ENCODE data around the gene SAP30BP.

The SAP30BP gene

DNA sequence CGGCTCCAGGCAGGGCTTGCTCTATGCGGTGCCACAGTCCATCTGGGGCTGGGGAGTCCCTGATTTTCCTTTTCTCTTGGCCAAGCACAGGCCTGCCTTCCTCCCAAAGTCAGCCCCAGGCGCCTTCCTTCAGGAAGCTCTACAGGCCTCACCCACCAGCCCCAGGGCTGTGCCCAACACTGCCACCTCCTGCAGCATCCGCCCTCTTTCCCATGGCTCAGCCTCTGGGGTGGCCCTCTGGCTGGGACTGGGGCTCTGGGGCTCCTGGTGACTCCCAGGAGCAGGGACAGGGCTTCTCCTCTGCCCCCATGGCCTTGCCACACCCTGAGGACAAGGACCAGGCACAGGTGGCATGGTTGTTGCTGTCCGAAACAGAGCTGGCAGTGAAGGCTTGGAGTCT is 54.9 kb downstream of the SAP30BP start:
- H3K9me3 Mint-ChIP-seq = no peaks in the 10 kb centered on the region
- peaks cover 4% of the 10 kb centered on the region for H3K4me1 Mint-ChIP-seq
- H3K36me3 Mint-ChIP-seq (ENCODE audit: low read depth) = no peaks in the 10 kb centered on the region
- DNase-seq (no peak), ATAC-seq (no peak)
- H3K27ac Mint-ChIP-seq = no peak overlapping the region
- H3K4me3 Mint-ChIP-seq = no peak overlapping the region
- peaks cover 14% of the 10 kb centered on the region for H3K27me3 Mint-ChIP-seq

GRCh38 chr17:75722542-75723095 is 55.5 kb downstream of the SAP30BP start:
- Mint-ChIP-seq H3K36me3 (ENCODE audit: low read depth) (no peaks in the 10 kb centered on the region), H3K9me3 (no peaks in the 10 kb centered on the region), H3K27ac (no peak overlapping the region), H3K4me3 (no peak overlapping the region), H3K4me1 (peaks cover 4% of the 10 kb centered on the region), H3K27me3 (peaks cover 14% of the 10 kb centered on the region)
- ATAC-seq (no peak), DNase-seq (no peak)

DNA sequence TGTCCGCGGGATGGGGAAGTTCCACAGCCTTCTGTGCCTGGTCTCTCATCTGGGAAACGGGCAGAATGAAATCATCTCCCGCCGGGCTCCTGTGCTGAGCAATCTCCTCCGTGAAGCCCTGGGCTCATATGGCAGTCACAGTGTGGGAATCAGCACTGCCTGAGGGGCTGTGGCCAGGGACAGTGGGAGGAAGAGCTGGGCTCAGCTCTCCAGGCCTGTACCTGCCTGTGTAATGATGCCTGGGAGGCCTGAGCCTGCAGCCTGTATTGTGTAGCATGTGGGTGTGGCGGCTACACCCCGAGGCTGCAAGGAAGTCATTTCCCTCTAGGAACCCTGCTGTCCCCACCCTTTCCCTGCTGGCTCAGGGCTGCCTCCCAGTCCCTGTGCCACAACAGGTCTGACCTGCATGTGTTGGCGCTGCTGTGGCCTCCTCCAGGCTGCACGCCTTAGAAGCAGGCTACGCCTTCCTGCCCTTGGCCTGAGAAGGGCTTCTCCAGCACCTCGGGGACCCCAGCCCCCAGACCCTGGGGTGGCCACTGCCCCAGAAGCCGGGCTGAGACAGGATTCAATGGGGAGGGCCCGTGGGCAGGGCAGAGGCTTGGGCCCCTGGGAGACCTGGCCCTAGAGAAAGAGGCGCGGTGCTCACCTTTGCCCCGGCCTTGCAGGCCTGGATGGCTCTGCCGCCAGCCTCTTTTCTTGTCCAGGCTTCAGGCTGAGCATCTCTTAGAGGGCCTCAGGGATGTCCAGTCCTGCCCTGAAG is 56.2 kb downstream of the SAP30BP start:
- Mint-ChIP-seq H3K36me3 (ENCODE audit: low read depth) (no peaks in the 10 kb centered on the region), H3K9me3 (no peaks in the 10 kb centered on the region), H3K27me3 (peaks cover 14% of the 10 kb centered on the region), H3K4me1 (peaks cover 4% of the 10 kb centered on the region), H3K4me3 (no peak overlapping the region), H3K27ac (no peak overlapping the region)
- DNase-seq (no peak), ATAC-seq (no peak)

- no peak overlapping the region for H3K4me3 Mint-ChIP-seq
- no peak for ATAC-seq
- peaks cover 4% of the 10 kb centered on the region for H3K4me1 Mint-ChIP-seq
- no peak overlapping the region for H3K27ac Mint-ChIP-seq
- no peak for DNase-seq
- no peaks in the 10 kb centered on the region for H3K9me3 Mint-ChIP-seq
- H3K27me3 Mint-ChIP-seq = peaks cover 11% of the 10 kb centered on the region
- no peaks in the 10 kb centered on the region for H3K36me3 Mint-ChIP-seq (ENCODE audit: low read depth)
These were observed 57.2 kb downstream of the SAP30BP start for GRCh38 chr17:75724016-75725003.

GRCh38 chr17:75725504-75725903 is 58.4 kb downstream of the SAP30BP start:
- no peak for ATAC-seq
- Mint-ChIP-seq H3K27ac (no peak overlapping the region), H3K4me3 (no peak overlapping the region), H3K9me3 (no peaks in the 10 kb centered on the region), H3K4me1 (peaks cover 2% of the 10 kb centered on the region), H3K36me3 (ENCODE audit: low read depth) (no peaks in the 10 kb centered on the region), H3K27me3 (peaks cover 2% of the 10 kb centered on the region)
- no peak for DNase-seq

GRCh38 chr17:75727391-75727790 is 60.3 kb downstream of the SAP30BP start:
- ATAC-seq = no peak
- H3K36me3 Mint-ChIP-seq (ENCODE audit: low read depth) = no peaks in the 10 kb centered on the region
- DNase-seq = no peak
- no peaks in the 10 kb centered on the region for H3K9me3 Mint-ChIP-seq
- H3K4me3 Mint-ChIP-seq = no peak overlapping the region
- H3K4me1 Mint-ChIP-seq = no peaks in the 10 kb centered on the region
- H3K27ac Mint-ChIP-seq = no peak overlapping the region
- H3K27me3 Mint-ChIP-seq = no peaks in the 10 kb centered on the region

GRCh38 chr17:75729351-75729750 is 62.2 kb downstream of the SAP30BP start:
- Mint-ChIP-seq H3K4me1 (no peaks in the 10 kb centered on the region), H3K27me3 (no peaks in the 10 kb centered on the region), H3K4me3 (no peak overlapping the region), H3K36me3 (ENCODE audit: low read depth) (no peaks in the 10 kb centered on the region), H3K27ac (no peak overlapping the region), H3K9me3 (no peaks in the 10 kb centered on the region)
- ATAC-seq = no peak
- no peak for DNase-seq

DNA sequence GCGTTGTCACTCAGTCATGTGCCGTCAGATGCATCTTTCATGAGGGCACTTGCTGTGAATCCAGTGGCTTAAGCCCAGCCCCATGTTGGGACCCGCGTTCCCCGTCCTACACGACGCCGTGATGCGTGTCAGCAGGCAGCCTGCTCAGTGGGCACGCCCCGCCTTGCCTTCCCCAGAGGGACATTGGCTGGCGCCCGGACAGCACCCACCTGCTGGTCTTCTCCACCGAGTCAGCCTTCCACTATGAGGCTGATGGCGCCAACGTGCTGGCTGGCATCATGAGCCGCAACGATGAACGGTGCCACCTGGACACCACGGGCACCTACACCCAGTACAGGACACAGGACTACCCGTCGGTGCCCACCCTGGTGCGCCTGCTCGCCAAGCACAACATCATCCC is 62.9 kb downstream of the SAP30BP start:
- Mint-ChIP-seq H3K36me3 (ENCODE audit: low read depth) (no peaks in the 10 kb centered on the region), H3K27me3 (no peaks in the 10 kb centered on the region), H3K9me3 (no peaks in the 10 kb centered on the region), H3K27ac (no peak overlapping the region), H3K4me3 (no peak overlapping the region), H3K4me1 (peaks cover 2% of the 10 kb centered on the region)
- ATAC-seq = no peak
- DNase-seq = no peak

DNA sequence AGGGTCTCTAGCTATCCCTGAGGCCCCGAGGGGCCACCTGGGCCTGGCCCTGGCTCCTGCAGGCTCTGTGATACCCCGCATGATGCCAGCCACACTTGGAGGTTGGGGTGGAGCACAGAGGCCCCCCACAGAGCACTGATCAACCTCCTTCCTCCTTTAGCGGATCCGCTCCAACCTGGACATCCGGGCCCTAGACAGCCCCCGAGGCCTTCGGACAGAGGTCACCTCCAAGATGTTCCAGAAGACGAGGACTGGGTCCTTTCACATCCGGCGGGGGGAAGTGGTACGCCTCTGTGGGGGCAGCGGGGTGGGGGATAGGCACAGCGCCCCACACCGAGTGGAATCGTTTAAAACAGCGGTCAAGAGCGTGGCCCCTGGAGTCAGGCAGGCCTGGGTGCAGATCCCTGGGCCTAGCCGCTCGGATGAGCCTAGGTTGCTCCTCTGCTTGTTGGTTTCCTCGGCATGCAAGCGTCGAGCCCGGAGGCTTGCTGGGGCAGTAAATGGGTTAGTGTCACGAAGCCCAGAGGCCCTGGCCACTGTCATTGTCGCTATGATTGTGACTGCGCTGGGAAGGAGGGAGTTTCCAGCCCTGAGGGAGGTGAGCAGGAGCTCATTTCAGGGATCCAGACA is 64.1 kb downstream of the SAP30BP start:
- ATAC-seq = no peak
- no peaks in the 10 kb centered on the region for H3K36me3 Mint-ChIP-seq (ENCODE audit: low read depth)

DNA sequence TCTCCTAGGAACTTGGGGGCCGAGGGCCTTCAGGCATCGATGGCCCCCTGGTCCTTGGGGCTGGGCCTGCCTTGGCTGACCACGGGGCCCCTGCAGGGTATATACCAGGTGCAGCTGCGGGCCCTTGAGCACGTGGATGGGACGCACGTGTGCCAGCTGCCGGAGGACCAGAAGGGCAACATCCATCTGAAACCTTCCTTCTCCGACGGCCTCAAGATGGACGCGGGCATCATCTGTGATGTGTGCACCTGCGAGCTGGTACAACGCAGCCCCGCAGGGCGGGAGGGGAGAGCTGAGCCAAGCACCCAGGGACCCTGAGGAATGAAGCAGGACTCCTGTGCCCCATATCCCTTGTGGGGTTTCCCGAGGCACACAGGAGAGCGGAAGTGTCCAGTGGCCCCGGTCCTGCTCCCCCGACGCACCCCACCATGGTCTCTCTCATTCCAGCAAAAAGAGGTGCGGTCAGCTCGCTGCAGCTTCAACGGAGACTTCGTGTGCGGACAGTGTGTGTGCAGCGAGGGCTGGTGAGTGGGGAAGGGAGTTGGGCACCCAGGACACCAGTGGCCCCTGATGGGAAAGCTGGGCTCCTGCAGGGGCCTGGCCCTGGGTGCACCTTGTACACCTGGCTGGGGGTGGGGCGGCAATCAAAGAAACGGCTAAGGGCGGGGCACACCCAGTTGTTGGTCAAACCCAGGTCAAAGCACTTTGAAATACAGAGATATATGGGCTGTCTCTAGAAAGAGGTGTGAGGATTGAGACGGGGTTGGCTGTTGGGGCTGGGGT is 64.8 kb downstream of the SAP30BP start:
- DNase-seq (no peak), ATAC-seq (no peak)
- Mint-ChIP-seq H3K27ac (no peak overlapping the region), H3K9me3 (no peaks in the 10 kb centered on the region), H3K4me3 (no peak overlapping the region), H3K27me3 (no peaks in the 10 kb centered on the region), H3K4me1 (peaks cover 2% of the 10 kb centered on the region), H3K36me3 (ENCODE audit: low read depth) (no peaks in the 10 kb centered on the region)

More for the DNA sequence above, 64.1 kb downstream of the SAP30BP start:
- Mint-ChIP-seq H3K9me3 (no peaks in the 10 kb centered on the region), H3K27ac (no peak overlapping the region), H3K27me3 (no peaks in the 10 kb centered on the region), H3K4me3 (no peak overlapping the region), H3K4me1 (peaks cover 2% of the 10 kb centered on the region)
- no peak for DNase-seq

DNA sequence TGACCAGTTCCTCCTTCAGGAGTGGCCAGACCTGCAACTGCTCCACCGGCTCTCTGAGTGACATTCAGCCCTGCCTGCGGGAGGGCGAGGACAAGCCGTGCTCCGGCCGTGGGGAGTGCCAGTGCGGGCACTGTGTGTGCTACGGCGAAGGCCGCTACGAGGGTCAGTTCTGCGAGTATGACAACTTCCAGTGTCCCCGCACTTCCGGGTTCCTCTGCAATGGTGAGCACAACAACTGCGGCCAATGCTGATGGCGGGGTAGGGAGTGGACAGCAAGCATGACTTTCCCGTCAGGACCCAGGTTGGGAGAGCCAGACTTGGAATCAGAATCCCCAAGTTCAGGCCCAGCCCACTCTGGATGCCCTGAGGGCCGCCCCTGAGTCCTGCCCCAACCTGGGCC is 66.3 kb downstream of the SAP30BP start:
- DNase-seq (no peak), ATAC-seq (no peak)
- Mint-ChIP-seq H3K4me3 (no peak overlapping the region), H3K27me3 (no peaks in the 10 kb centered on the region), H3K4me1 (peaks cover 2% of the 10 kb centered on the region), H3K27ac (no peak overlapping the region), H3K9me3 (no peaks in the 10 kb centered on the region), H3K36me3 (ENCODE audit: low read depth) (no peaks in the 10 kb centered on the region)

- peaks cover 2% of the 10 kb centered on the region for H3K4me1 Mint-ChIP-seq
- no peaks in the 10 kb centered on the region for H3K27me3 Mint-ChIP-seq
- DNase-seq = no peak
- no peak for ATAC-seq
- H3K27ac Mint-ChIP-seq = no peak overlapping the region
- no peak overlapping the region for H3K4me3 Mint-ChIP-seq
- H3K36me3 Mint-ChIP-seq (ENCODE audit: low read depth) = no peaks in the 10 kb centered on the region
- no peaks in the 10 kb centered on the region for H3K9me3 Mint-ChIP-seq
These were observed 67.6 kb downstream of the SAP30BP start for GRCh38 chr17:75734674-75735294.

GRCh38 chr17:75736173-75736835 is 69.2 kb downstream of the SAP30BP start:
- peaks cover 2% of the 10 kb centered on the region for H3K4me1 Mint-ChIP-seq
- DNase-seq = no peak
- H3K27me3 Mint-ChIP-seq = no peaks in the 10 kb centered on the region
- no peaks in the 10 kb centered on the region for H3K9me3 Mint-ChIP-seq
- H3K4me3 Mint-ChIP-seq = no peak overlapping the region
- no peak for ATAC-seq
- H3K27ac Mint-ChIP-seq = no peak overlapping the region
- H3K36me3 Mint-ChIP-seq (ENCODE audit: low read depth) = no peaks in the 10 kb centered on the region

Data from activated naive CD8-positive, alpha-beta T cell treated with anti-CD3 and anti-CD28 coated beads, Interleukin-2, amount 50 U/mL, for 24 hours (primary cell).